Measurements from ENCODE around the gene TMEM125. TPM values are rescaled to one million over a fixed set of nuclear protein-coding genes. Genes with fewer than 3 reads are reported as not detected.

TMEM125 gene
- total and polyA plus RNA-seq, 8 donors, result 7.0 to 41.9 (median 22.8) TPM

GRCh38 chr1:43315963-43316737, 46.4 kb downstream of the TMEM125 start:
- Histone ChIP-seq H3K36me3 (peaks cover 0 to 4% (median 0%) of the 10 kb centered on the region in 4 donors), H3K27ac (no peak overlapping the region), H3K4me1 (no peaks in the 10 kb centered on the region), H3K9me3 (no peaks in the 10 kb centered on the region), H3K27me3 (no peaks in the 10 kb centered on the region), H3K4me3 (no peak overlapping the region)
- DNase-seq, result no peak
- intact Hi-C loops (cut with DNase I; ENCODE audit: low total_unique reads), result no loop called here
- TF ChIP-seq POLR2AphosphoS5 (IDR thresholded peaks at IDR 0.05), result no peak
- TF ChIP-seq CTCF (IDR thresholded peaks at IDR 0.05), result no peak
- no peak for TF ChIP-seq EP300 (IDR thresholded peaks at IDR 0.05)
- no peak for TF ChIP-seq POLR2A (IDR thresholded peaks at IDR 0.05)
- WGBS, 5 donors, result 87 to 93% (median 92%) methylated on average over 10 of the region's 10 CpGs

GRCh38 chr1:43316738-43317520, 47.1 kb downstream of the TMEM125 start:
- Histone ChIP-seq H3K36me3 (peaks cover 0 to 4% (median 0%) of the 10 kb centered on the region in 4 donors), H3K27ac (no peak overlapping the region), H3K27me3 (no peaks in the 10 kb centered on the region), H3K4me1 (no peaks in the 10 kb centered on the region), H3K9me3 (no peaks in the 10 kb centered on the region), H3K4me3 (no peak overlapping the region)
- TF ChIP-seq POLR2A (IDR thresholded peaks at IDR 0.05) (no peak), EP300 (IDR thresholded peaks at IDR 0.05) (no peak), CTCF (IDR thresholded peaks at IDR 0.05) (no peak), POLR2AphosphoS5 (IDR thresholded peaks at IDR 0.05) (no peak)
- intact Hi-C loops (cut with DNase I; ENCODE audit: low total_unique reads), result no loop called here
- DNase-seq, result no peak
- 86 to 90% (median 88%) methylated on average over 16 of the region's 16 CpGs for WGBS, 5 donors

GRCh38 chr1:43317817-43318471, 48.2 kb downstream of the TMEM125 start:
- DNase-seq, result no peak
- H3K4me3 ChIP-seq, result no peak overlapping the region
- 82 to 89% (median 87%) methylated on average over 15 of the region's 15 CpGs for WGBS, 5 donors

GRCh38 chr1:43318831-43319230, 49.0 kb downstream of the TMEM125 start:
- H3K36me3 ChIP-seq, result peaks cover 0 to 4% (median 0%) of the 10 kb centered on the region in 4 donors
- no peaks in the 10 kb centered on the region for H3K9me3 ChIP-seq
- H3K4me3 ChIP-seq, result no peak overlapping the region
- WGBS, 5 donors, result 64 to 73% (median 68%) methylated on average over 4 of the region's 4 CpGs
- no peak for DNase-seq
- intact Hi-C loops (cut with DNase I; ENCODE audit: low total_unique reads), result no loop called here
- H3K4me1 ChIP-seq, result no peaks in the 10 kb centered on the region
- TF ChIP-seq POLR2A (IDR thresholded peaks at IDR 0.05) (no peak), POLR2AphosphoS5 (IDR thresholded peaks at IDR 0.05) (no peak), CTCF (IDR thresholded peaks at IDR 0.05) (no peak), EP300 (IDR thresholded peaks at IDR 0.05) (no peak)
- H3K27me3 ChIP-seq, result no peaks in the 10 kb centered on the region
- H3K27ac ChIP-seq, result no peak overlapping the region

More at GRCh38 chr1:43317817-43318471, 48.2 kb downstream of the TMEM125 start:
- no peak for TF ChIP-seq POLR2A (IDR thresholded peaks at IDR 0.05)
- Histone ChIP-seq H3K4me1 (no peaks in the 10 kb centered on the region), H3K36me3 (peaks cover 0 to 4% (median 0%) of the 10 kb centered on the region in 4 donors), H3K27ac (no peak overlapping the region), H3K9me3 (no peaks in the 10 kb centered on the region), H3K27me3 (no peaks in the 10 kb centered on the region)
- intact Hi-C loops (cut with DNase I; ENCODE audit: low total_unique reads), result no loop called here
